ENCODE results near the gene SPAG6. TPM values are rescaled to one million over a fixed set of nuclear protein-coding genes. Genes with fewer than 3 reads are reported as not detected.

SPAG6 gene
- total and polyA plus RNA-seq, 2 donors (not counting 1 experiment from before 2014, with no cell fraction given), result not detected

DNA sequence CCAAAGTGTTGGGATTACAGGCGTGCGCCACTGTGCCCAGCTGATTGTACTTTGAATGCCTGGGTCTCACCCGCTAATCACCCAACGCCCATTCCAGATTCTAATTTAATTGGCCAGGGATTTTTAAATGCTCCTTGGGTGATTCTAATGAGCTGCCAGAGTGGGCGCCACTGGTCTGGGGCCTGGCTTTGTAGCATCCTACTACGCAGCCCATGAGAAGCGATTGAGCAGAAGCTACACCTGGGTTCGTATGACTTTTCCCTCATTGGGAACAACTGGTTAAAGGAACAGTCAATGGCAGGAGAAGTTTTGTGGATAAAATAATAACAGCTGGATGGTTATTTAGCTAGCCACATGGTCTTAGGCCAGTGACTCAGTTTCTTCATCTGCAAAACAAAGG lies 108.0 kb downstream of the SPAG6 start:
- Histone ChIP-seq H2AFZ (ENCODE audit: low read length) (no peak overlapping the region), H3K4me1 (ENCODE audit: control insufficient read depth, extremely low read depth, insufficient read depth, low read length) (no peaks in the 10 kb centered on the region), H3K27me3 (ENCODE audit: control insufficient read depth, insufficient read depth, low read length) (no peaks in the 10 kb centered on the region), H3K36me3 (ENCODE audit: control insufficient read depth, insufficient read depth, low read length) (no peaks in the 10 kb centered on the region), H3K4me2 (ENCODE audit: extremely low read depth, insufficient read depth, low read length) (no peak overlapping the region), H4K20me1 (ENCODE audit: control insufficient read depth, extremely low read depth, insufficient read depth, low read length) (no peaks in the 10 kb centered on the region), H3K79me2 (ENCODE audit: control insufficient read depth, insufficient read depth, low read length) (no peaks in the 10 kb centered on the region), H3K27ac (ENCODE audit: insufficient read depth, low read length) (no peak overlapping the region), H3K9me3 (ENCODE audit: control insufficient read depth, insufficient read depth, low read depth, low read length) (no peaks in the 10 kb centered on the region), H3K4me3 (replicated peaks in 1 of 4; ENCODE audit: control extremely low read depth in 1 of 4, insufficient read depth in 1 of 4, low read depth in 3 of 4, low read length in 4 of 4) (no peak overlapping the region), H3K9ac (ENCODE audit: insufficient read depth, low read length) (no peak overlapping the region)
- no peak for DNase-seq (ENCODE audit: low read depth in 2 of 2)
- TF ChIP-seq, protein P1, sequence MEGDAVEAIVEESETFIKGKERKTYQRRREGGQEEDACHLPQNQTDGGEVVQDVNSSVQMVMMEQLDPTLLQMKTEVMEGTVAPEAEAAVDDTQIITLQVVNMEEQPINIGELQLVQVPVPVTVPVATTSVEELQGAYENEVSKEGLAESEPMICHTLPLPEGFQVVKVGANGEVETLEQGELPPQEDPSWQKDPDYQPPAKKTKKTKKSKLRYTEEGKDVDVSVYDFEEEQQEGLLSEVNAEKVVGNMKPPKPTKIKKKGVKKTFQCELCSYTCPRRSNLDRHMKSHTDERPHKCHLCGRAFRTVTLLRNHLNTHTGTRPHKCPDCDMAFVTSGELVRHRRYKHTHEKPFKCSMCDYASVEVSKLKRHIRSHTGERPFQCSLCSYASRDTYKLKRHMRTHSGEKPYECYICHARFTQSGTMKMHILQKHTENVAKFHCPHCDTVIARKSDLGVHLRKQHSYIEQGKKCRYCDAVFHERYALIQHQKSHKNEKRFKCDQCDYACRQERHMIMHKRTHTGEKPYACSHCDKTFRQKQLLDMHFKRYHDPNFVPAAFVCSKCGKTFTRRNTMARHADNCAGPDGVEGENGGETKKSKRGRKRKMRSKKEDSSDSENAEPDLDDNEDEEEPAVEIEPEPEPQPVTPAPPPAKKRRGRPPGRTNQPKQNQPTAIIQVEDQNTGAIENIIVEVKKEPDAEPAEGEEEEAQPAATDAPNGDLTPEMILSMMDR (conservative IDR thresholded peaks at IDR 0.05 in 1 of 2, IDR thresholded peaks at IDR 0.05 in 1 of 2; ENCODE audit: low read depth in 1 of 2, low read length in 2 of 2), result no peak
- TF ChIP-seq EZH2 (IDR thresholded peaks at IDR 0.05; ENCODE audit: low read length, missing control alignments), result no peak

DNA sequence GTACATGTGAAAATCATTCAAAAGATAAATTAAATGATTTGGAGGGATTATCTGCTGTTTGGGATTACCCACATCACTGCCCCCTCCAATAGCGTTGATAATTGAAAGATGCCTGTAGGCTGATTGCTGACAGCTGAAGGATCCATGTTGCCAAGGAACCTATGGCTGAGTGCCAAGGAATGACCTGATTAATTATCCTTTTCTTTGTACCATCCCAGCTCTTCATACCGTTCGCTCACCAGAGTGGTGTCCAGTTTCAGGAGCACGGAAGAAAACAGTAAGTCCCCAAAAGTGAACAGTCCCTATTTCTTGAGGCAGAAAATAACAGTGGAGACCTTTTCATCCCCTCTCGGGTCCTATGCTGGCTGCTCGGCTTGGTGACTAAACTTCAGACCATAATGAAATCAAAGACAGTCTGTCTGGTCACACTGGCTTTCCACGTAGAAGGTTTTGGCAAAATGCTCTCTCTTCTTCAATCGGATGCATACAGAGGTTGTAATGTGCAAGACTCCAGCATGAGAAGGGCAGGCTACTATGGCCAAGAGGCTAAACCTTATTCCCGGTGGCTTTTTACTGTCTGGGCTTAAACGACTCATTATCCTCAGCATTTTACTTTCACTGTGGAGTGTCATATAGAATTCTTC lies 108.8 kb downstream of the SPAG6 start:
- H2AFZ ChIP-seq (ENCODE audit: low read length), result no peak overlapping the region
- no peaks in the 10 kb centered on the region for H3K27me3 ChIP-seq (ENCODE audit: control insufficient read depth, insufficient read depth, low read length)
- H4K20me1 ChIP-seq (ENCODE audit: control insufficient read depth, extremely low read depth, insufficient read depth, low read length), result no peaks in the 10 kb centered on the region
- H3K4me3 ChIP-seq (replicated peaks in 1 of 4; ENCODE audit: control extremely low read depth in 1 of 4, insufficient read depth in 1 of 4, low read depth in 3 of 4, low read length in 4 of 4), result no peak overlapping the region
- no peak overlapping the region for H3K27ac ChIP-seq (ENCODE audit: insufficient read depth, low read length)
- no peak overlapping the region for H3K9ac ChIP-seq (ENCODE audit: insufficient read depth, low read length)
- no peaks in the 10 kb centered on the region for H3K9me3 ChIP-seq (ENCODE audit: control insufficient read depth, insufficient read depth, low read depth, low read length)
- H3K36me3 ChIP-seq (ENCODE audit: control insufficient read depth, insufficient read depth, low read length), result no peaks in the 10 kb centered on the region
- H3K4me1 ChIP-seq (ENCODE audit: control insufficient read depth, extremely low read depth, insufficient read depth, low read length), result no peaks in the 10 kb centered on the region
- H3K79me2 ChIP-seq (ENCODE audit: control insufficient read depth, insufficient read depth, low read length), result no peaks in the 10 kb centered on the region
- DNase-seq (ENCODE audit: low read depth in 2 of 2), result no peak
- TF ChIP-seq, protein P1 (conservative IDR thresholded peaks at IDR 0.05 in 1 of 2, IDR thresholded peaks at IDR 0.05 in 1 of 2; ENCODE audit: low read depth in 1 of 2, low read length in 2 of 2), result no peak
- no peak for TF ChIP-seq EZH2 (IDR thresholded peaks at IDR 0.05; ENCODE audit: low read length, missing control alignments)
- H3K4me2 ChIP-seq (ENCODE audit: extremely low read depth, insufficient read depth, low read length), result no peak overlapping the region

DNA sequence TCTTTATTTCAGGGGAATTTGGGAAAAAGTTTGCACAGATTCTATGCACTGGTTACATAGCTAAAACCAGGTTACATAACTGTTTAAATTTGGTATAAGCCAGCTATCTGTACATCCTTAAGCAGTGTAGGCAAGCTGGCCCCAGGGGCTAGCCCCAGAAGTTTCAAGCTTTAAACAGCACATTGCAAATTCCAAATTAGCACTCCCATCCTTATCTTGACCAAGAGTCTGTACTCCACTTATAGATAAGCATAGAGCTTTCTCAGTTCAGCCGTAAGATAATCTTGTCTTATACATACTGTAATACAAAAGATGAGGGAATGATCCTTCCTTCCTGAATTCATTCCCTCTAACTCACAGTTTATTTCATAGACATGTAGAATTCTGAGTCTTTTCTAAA lies 109.3 kb downstream of the SPAG6 start:
- no peak for DNase-seq (ENCODE audit: low read depth in 2 of 2)
- Histone ChIP-seq H3K36me3 (ENCODE audit: control insufficient read depth, insufficient read depth, low read length) (no peaks in the 10 kb centered on the region), H2AFZ (ENCODE audit: low read length) (no peak overlapping the region), H3K4me3 (replicated peaks in 1 of 4; ENCODE audit: control extremely low read depth in 1 of 4, insufficient read depth in 1 of 4, low read depth in 3 of 4, low read length in 4 of 4) (no peak overlapping the region), H3K27ac (ENCODE audit: insufficient read depth, low read length) (no peak overlapping the region), H3K79me2 (ENCODE audit: control insufficient read depth, insufficient read depth, low read length) (no peaks in the 10 kb centered on the region), H3K27me3 (ENCODE audit: control insufficient read depth, insufficient read depth, low read length) (no peaks in the 10 kb centered on the region), H4K20me1 (ENCODE audit: control insufficient read depth, extremely low read depth, insufficient read depth, low read length) (no peaks in the 10 kb centered on the region), H3K9me3 (ENCODE audit: control insufficient read depth, insufficient read depth, low read depth, low read length) (no peaks in the 10 kb centered on the region), H3K4me2 (ENCODE audit: extremely low read depth, insufficient read depth, low read length) (no peak overlapping the region), H3K9ac (ENCODE audit: insufficient read depth, low read length) (no peak overlapping the region), H3K4me1 (ENCODE audit: control insufficient read depth, extremely low read depth, insufficient read depth, low read length) (no peaks in the 10 kb centered on the region)
- TF ChIP-seq, protein P1 (conservative IDR thresholded peaks at IDR 0.05 in 1 of 2, IDR thresholded peaks at IDR 0.05 in 1 of 2; ENCODE audit: low read depth in 1 of 2, low read length in 2 of 2), result no peak
- no peak for TF ChIP-seq EZH2 (IDR thresholded peaks at IDR 0.05; ENCODE audit: low read length, missing control alignments)
